H1 (cell line): Measurements from ENCODE around the gene ZNF785. TPM values are rescaled to one million over a fixed set of nuclear protein-coding genes. Genes with fewer than 3 reads are reported as not detected.

Experiments used
- CHD7 ChIP-seq: fragments of 300-600 bp; sonication (generic); IDR thresholded peaks from 2 replicates; pipeline ENCODE4 v1.7.1; 2012; ENCODE audit warnings: low read length, moderate library complexity, mild to moderate bottlenecking, inconsistent platforms; ENCODE audit not compliant: insufficient replicate concordance
- SAP30 ChIP-seq: fragments of 300-600 bp; sonication (generic); IDR thresholded peaks from 2 replicates; pipeline ENCODE4 v1.7.1; 2012; ENCODE audit warnings: low read length, moderate library complexity, mild to moderate bottlenecking, inconsistent platforms; ENCODE audit not compliant: insufficient read depth, insufficient replicate concordance
- polyA plus RNA-seq, 7 experiments: library from polyadenylated mRNA; depleted of rRNA in 3 of 7; stranded (reverse) in 5 of 7; unstranded in 2 of 7; fragments of >200 nt in 5 of 7; fragments of 200-250 nt in 2 of 7; gene quantifications; 1 replicate in 5 of 7; 2 replicates in 1 of 7; 4 replicates in 1 of 7; pipeline versions ENCODE4 v1.2.1 to v1.2.3, GENCODE V29; 2011 to 2013; ENCODE audit warnings: missing spikeins in 2 of 7, mixed read lengths in 2 of 7
- total RNA-seq: library from RNA; stranded (reverse); fragmentation: NEBNext Ultra II Directional; extraction: Animal tissue kit (Norgen Biotek cat#: 25700); gene quantifications from 2 replicates; pipeline ENCODE4 v1.2.1, GENCODE V29; 2021

ZNF785 gene
- total and polyA plus RNA-seq, 2 of the 8 experiments (the other 6 are each of a cell fraction or from before 2014, with no cell fraction given) = 8.6 to 12.9 TPM

DNA sequence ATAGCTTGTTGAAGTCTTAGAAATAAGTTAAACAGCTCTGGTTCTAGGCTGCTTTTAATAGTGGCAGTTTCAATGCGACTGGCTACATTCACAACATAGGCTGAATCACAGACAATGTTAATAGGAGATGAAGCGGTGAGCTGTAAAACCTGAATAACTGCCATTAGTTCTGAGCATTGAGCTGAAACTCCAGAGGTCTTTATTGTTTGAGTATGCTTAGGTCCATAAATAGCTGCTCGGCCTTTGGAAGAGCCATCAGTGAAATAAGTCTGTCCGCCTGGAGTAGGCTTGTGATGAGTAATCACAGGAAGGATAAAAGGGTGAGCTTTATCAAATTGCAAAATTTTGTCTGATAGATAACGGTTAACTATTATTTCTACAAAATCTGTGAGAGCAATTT, 34.1 kb upstream of the ZNF785 start (continued):
- TF ChIP-seq CHD7 (no peak), SAP30 (no peak)
